UCSD-AML1 (cell line): ENCODE data around the gene ADAM8.

Experiments
- DNase-seq: peaks from one replicate; lab custom pipeline; 2025; ENCODE audit not compliant: unreplicated experiment; lab: John Stamatoyannopoulos, UW

ADAM8 gene

GRCh38 chr10:133309100-133309719, 32.5 kb upstream of the ADAM8 start:
- DNase-seq = peak; percentile 94

GRCh38 chr10:133308421-133309099, 31.9 kb upstream of the ADAM8 start, which contains the start of the genes TUBGCP2 and ZNF511:
TUBGCP2 (minus strand) TSS chr10:133308872; CDS start chr10:133302941, 5,931 bp downstream.
ZNF511 (plus strand) TSS chr10:133308914; CDS start chr10:133308944, 30 bp downstream.
- DNase-seq = peak; percentile 91

GRCh38 chr10:133307776-133308420, 31.2 kb upstream of the ADAM8 start:
- peak; percentile 69 for DNase-seq

GRCh38 chr10:133306941-133307379, 30.3 kb upstream of the ADAM8 start:
- no peak for DNase-seq

GRCh38 chr10:133306097-133306476, 29.4 kb upstream of the ADAM8 start:
- DNase-seq = no peak

- DNase-seq = no peak
Observed at GRCh38 chr10:133303206-133303605, 26.5 kb upstream of the ADAM8 start.

GRCh38 chr10:133302230-133302629, 25.6 kb upstream of the ADAM8 start:
- DNase-seq = no peak

GRCh38 chr10:133299738-133300137, 23.1 kb upstream of the ADAM8 start:
- no peak for DNase-seq

- no peak for DNase-seq
Observed at GRCh38 chr10:133299224-133299623, 22.6 kb upstream of the ADAM8 start.

- DNase-seq = no peak
Observed at GRCh38 chr10:133298466-133298865, 21.8 kb upstream of the ADAM8 start.

- DNase-seq = no peak
Observed at GRCh38 chr10:133297504-133297903, 20.8 kb upstream of the ADAM8 start.

GRCh38 chr10:133295426-133296320, 19.0 kb upstream of the ADAM8 start:
- DNase-seq = no peak

GRCh38 chr10:133294189-133294588, 17.5 kb upstream of the ADAM8 start:
- DNase-seq = no peak

GRCh38 chr10:133293810-133294119, 17.1 kb upstream of the ADAM8 start:
- no peak for DNase-seq

GRCh38 chr10:133292919-133293809, 16.5 kb upstream of the ADAM8 start:
- DNase-seq = no peak

GRCh38 chr10:133289761-133290160, 13.1 kb upstream of the ADAM8 start:
- no peak for DNase-seq

GRCh38 chr10:133287832-133288500, 11.3 kb upstream of the ADAM8 start:
- no peak for DNase-seq

GRCh38 chr10:133286366-133286765, 9.7 kb upstream of the ADAM8 start:
- DNase-seq = no peak

- no peak for DNase-seq
Observed at GRCh38 chr10:133285217-133285616, 8.5 kb upstream of the ADAM8 start.

GRCh38 chr10:133283931-133284330, 7.3 kb upstream of the ADAM8 start:
- DNase-seq = no peak
